Measurements from ENCODE around the gene NFASC. TPM values are rescaled to one million over a fixed set of nuclear protein-coding genes. Genes with fewer than 3 reads are reported as not detected.

The NFASC gene
- polyA plus RNA-seq, 4 donors, result 0.22 to 5.8 (median 3.0) TPM

GRCh38 chr1:204928671-204929486 is 58.2 kb downstream of the NFASC start:
- WGBS, 3 donors, result 74 to 79% (median 78%) methylated on average over 8 of the region's 8 CpGs
- FAIRE-seq (no peak), DNase-seq (no peak)
- Histone ChIP-seq H3K27ac (ENCODE audit: low read depth in 1 of 3, low read length in 2 of 3) (no peak overlapping the region), H3K4me1 (ENCODE audit: control insufficient read depth in 3 of 3, insufficient read depth in 2 of 3, low read depth in 1 of 3, low read length in 2 of 3) (no peaks in the 10 kb centered on the region), H3K4me3 (ENCODE audit: low read depth in 1 of 3, low read length in 3 of 3) (no peak overlapping the region), H3K27me3 (ENCODE audit: control insufficient read depth in 3 of 3, insufficient read depth in 3 of 3, low read length in 3 of 3) (peaks cover 0 to 4% (median 0%) of the 10 kb centered on the region in 3 donors), H3K36me3 (ENCODE audit: control insufficient read depth in 3 of 3, insufficient read depth in 2 of 3, low read depth in 1 of 3, low read length in 3 of 3) (no peaks in the 10 kb centered on the region), H3K9me3 (ENCODE audit: control insufficient read depth in 2 of 2, insufficient read depth in 1 of 2, low read depth in 1 of 2, low read length in 1 of 2) (no peaks in the 10 kb centered on the region)

DNA sequence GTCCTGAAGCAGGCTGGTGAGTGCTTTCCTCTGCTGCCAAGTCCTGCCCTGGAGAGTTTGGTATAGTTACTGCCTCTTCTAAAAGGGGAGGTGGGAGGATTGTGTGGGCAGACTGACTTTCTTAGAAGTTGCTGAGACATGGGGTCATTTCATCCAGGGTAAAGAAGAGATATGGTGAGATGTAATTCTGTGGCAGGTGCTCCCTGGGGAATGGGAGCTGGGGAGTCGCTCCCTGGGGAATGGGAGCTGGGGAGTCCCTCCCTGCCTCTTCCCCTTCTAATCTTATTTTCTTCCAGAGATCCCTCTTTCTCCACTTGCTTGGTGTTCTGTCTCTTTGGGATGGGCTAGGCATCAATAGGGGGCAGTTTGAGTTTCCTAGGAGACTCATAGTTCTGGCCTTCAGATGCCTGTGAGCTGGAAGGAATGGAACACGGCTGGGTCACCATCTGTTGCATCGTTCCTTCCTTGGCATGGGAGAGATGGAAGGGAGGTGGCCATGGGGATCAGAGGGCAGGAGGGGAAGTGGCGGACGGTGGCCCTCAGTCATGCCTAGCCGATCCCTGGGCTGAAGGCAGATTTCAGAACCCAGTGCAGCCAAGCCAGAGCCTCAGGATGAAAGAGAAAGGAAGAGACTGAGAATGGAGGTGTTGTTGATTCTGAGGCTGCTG is 59.0 kb downstream of the NFASC start:
- no peaks in the 10 kb centered on the region for H3K4me1 ChIP-seq (ENCODE audit: control insufficient read depth in 3 of 3, insufficient read depth in 2 of 3, low read depth in 1 of 3, low read length in 2 of 3)
- H3K9me3 ChIP-seq (ENCODE audit: control insufficient read depth in 2 of 2, insufficient read depth in 1 of 2, low read depth in 1 of 2, low read length in 1 of 2), result no peaks in the 10 kb centered on the region
- FAIRE-seq (no peak), DNase-seq (no peak)
- no peaks in the 10 kb centered on the region for H3K36me3 ChIP-seq (ENCODE audit: control insufficient read depth in 3 of 3, insufficient read depth in 2 of 3, low read depth in 1 of 3, low read length in 3 of 3)
- 69 to 84% (median 78%) methylated on average over 6 of the region's 6 CpGs for WGBS, 3 donors
- no peak overlapping the region for H3K4me3 ChIP-seq (ENCODE audit: low read depth in 1 of 3, low read length in 3 of 3)
- H3K27ac ChIP-seq (ENCODE audit: low read depth in 1 of 3, low read length in 2 of 3), result no peak overlapping the region
- H3K27me3 ChIP-seq (ENCODE audit: control insufficient read depth in 3 of 3, insufficient read depth in 3 of 3, low read length in 3 of 3), result peaks cover 0 to 4% (median 0%) of the 10 kb centered on the region in 3 donors

DNA sequence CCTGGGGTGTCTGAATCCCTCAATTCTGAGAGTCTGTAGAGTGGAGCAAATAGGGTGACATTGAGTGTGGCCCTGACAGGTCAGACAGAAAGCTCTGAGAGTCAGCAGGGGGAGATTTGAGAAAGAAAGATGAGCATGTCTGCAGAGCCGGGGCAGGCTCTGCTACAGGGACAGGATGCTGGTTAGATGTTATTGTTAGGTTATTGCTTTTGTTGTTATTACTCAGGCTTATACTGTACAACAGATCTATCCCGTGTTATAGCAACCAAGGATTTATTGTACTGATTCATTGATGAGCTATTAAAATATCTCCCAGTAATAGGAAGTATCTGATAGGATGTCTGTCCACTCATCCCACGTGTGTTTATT is 59.5 kb downstream of the NFASC start:
- no peak for DNase-seq
- WGBS, 3 donors, result 62 to 76% (median 63%) methylated on average over 3 of the region's 3 CpGs
- H3K4me1 ChIP-seq (ENCODE audit: control insufficient read depth in 3 of 3, insufficient read depth in 2 of 3, low read depth in 1 of 3, low read length in 2 of 3), result no peaks in the 10 kb centered on the region
- H3K9me3 ChIP-seq (ENCODE audit: control insufficient read depth in 2 of 2, insufficient read depth in 1 of 2, low read depth in 1 of 2, low read length in 1 of 2), result no peaks in the 10 kb centered on the region
- no peaks in the 10 kb centered on the region for H3K36me3 ChIP-seq (ENCODE audit: control insufficient read depth in 3 of 3, insufficient read depth in 2 of 3, low read depth in 1 of 3, low read length in 3 of 3)
- FAIRE-seq, result no peak
- H3K4me3 ChIP-seq (ENCODE audit: low read depth in 1 of 3, low read length in 3 of 3), result no peak overlapping the region
- no peak overlapping the region for H3K27ac ChIP-seq (ENCODE audit: low read depth in 1 of 3, low read length in 2 of 3)
- peaks cover 0 to 4% (median 0%) of the 10 kb centered on the region in 3 donors for H3K27me3 ChIP-seq (ENCODE audit: control insufficient read depth in 3 of 3, insufficient read depth in 3 of 3, low read length in 3 of 3)

- 67 to 92% (median 71%) methylated on average over 1 of the region's 1 CpG for WGBS, 3 donors
- no peak overlapping the region for H3K27ac ChIP-seq (ENCODE audit: low read depth in 1 of 3, low read length in 2 of 3)
- no peaks in the 10 kb centered on the region for H3K9me3 ChIP-seq (ENCODE audit: control insufficient read depth in 2 of 2, insufficient read depth in 1 of 2, low read depth in 1 of 2, low read length in 1 of 2)
- FAIRE-seq (no peak), DNase-seq (no peak)
- no peaks in the 10 kb centered on the region for H3K4me1 ChIP-seq (ENCODE audit: control insufficient read depth in 3 of 3, insufficient read depth in 2 of 3, low read depth in 1 of 3, low read length in 2 of 3)
- no peaks in the 10 kb centered on the region for H3K36me3 ChIP-seq (ENCODE audit: control insufficient read depth in 3 of 3, insufficient read depth in 2 of 3, low read depth in 1 of 3, low read length in 3 of 3)
- no peak overlapping the region for H3K4me3 ChIP-seq (ENCODE audit: low read depth in 1 of 3, low read length in 3 of 3)
- peaks cover 0 to 4% (median 0%) of the 10 kb centered on the region in 3 donors for H3K27me3 ChIP-seq (ENCODE audit: control insufficient read depth in 3 of 3, insufficient read depth in 3 of 3, low read length in 3 of 3)
These were observed 60.7 kb downstream of the NFASC start for GRCh38 chr1:204931313-204931712.

DNA sequence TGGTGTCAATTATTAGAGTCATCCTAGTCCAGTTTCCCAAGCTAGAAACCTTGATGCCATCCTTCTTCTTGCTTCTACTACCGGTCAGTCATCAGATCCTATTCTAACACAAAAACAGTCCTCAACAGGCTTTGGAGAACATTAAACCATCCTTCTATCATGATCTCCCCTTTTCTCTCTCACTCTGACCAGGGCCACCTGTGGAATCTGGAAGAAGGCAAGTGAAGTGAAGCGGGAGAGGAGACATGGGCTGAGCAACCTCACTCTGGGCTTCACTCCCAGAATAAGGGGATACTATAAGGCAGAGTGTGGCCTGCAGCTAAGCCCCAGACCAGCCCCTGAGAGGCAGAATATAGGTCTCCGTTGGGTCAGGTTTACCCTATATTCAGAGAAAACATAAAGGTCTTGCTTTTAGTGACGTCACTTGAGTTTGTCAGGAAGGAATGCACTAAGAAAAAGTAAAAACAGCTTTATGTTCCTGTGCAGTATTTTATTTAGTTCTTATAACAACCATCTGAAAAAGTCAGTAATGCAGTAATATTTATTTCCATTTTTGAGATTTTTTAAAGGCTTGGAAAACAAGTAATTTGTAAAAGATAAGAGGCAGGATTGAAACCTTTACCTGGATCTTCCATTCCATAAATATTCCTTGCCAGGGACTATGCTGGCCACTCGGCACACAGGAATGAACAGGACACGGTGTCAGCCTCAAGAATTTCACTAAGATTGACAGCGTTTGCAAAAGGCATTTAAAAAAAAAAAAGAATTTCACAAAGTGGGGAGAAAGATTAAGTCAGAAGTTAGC is 61.3 kb downstream of the NFASC start:
- 74 to 84% (median 84%) methylated on average over 7 of the region's 7 CpGs for WGBS, 3 donors
- no peak for FAIRE-seq
- Histone ChIP-seq H3K27ac (ENCODE audit: low read depth in 1 of 3, low read length in 2 of 3) (no peak overlapping the region), H3K9me3 (ENCODE audit: control insufficient read depth in 2 of 2, insufficient read depth in 1 of 2, low read depth in 1 of 2, low read length in 1 of 2) (no peaks in the 10 kb centered on the region), H3K4me3 (ENCODE audit: low read depth in 1 of 3, low read length in 3 of 3) (no peak overlapping the region), H3K4me1 (ENCODE audit: control insufficient read depth in 3 of 3, insufficient read depth in 2 of 3, low read depth in 1 of 3, low read length in 2 of 3) (no peaks in the 10 kb centered on the region), H3K36me3 (ENCODE audit: control insufficient read depth in 3 of 3, insufficient read depth in 2 of 3, low read depth in 1 of 3, low read length in 3 of 3) (no peaks in the 10 kb centered on the region), H3K27me3 (ENCODE audit: control insufficient read depth in 3 of 3, insufficient read depth in 3 of 3, low read length in 3 of 3) (peaks cover 0 to 4% (median 0%) of the 10 kb centered on the region in 3 donors)
- no peak for DNase-seq

- no peak overlapping the region for H3K4me3 ChIP-seq (ENCODE audit: low read depth in 1 of 3, low read length in 3 of 3)
- FAIRE-seq (no peak), DNase-seq (no peak)
- H3K9me3 ChIP-seq (ENCODE audit: control insufficient read depth in 2 of 2, insufficient read depth in 1 of 2, low read depth in 1 of 2, low read length in 1 of 2), result no peaks in the 10 kb centered on the region
- no peak overlapping the region for H3K27ac ChIP-seq (ENCODE audit: low read depth in 1 of 3, low read length in 2 of 3)
- 45 to 66% (median 65%) methylated on average over 7 of the region's 7 CpGs for WGBS, 3 donors
- no peaks in the 10 kb centered on the region for H3K36me3 ChIP-seq (ENCODE audit: control insufficient read depth in 3 of 3, insufficient read depth in 2 of 3, low read depth in 1 of 3, low read length in 3 of 3)
- H3K27me3 ChIP-seq (ENCODE audit: control insufficient read depth in 3 of 3, insufficient read depth in 3 of 3, low read length in 3 of 3), result peaks cover 0 to 4% (median 0%) of the 10 kb centered on the region in 3 donors
- no peaks in the 10 kb centered on the region for H3K4me1 ChIP-seq (ENCODE audit: control insufficient read depth in 3 of 3, insufficient read depth in 2 of 3, low read depth in 1 of 3, low read length in 2 of 3)
These were observed 61.9 kb downstream of the NFASC start for GRCh38 chr1:204932573-204932909.

- Histone ChIP-seq H3K4me3 (ENCODE audit: low read depth in 1 of 3, low read length in 3 of 3) (no peak overlapping the region), H3K36me3 (ENCODE audit: control insufficient read depth in 3 of 3, insufficient read depth in 2 of 3, low read depth in 1 of 3, low read length in 3 of 3) (no peaks in the 10 kb centered on the region), H3K9me3 (ENCODE audit: control insufficient read depth in 2 of 2, insufficient read depth in 1 of 2, low read depth in 1 of 2, low read length in 1 of 2) (no peaks in the 10 kb centered on the region), H3K27me3 (ENCODE audit: control insufficient read depth in 3 of 3, insufficient read depth in 3 of 3, low read length in 3 of 3) (peaks cover 0 to 2% (median 0%) of the 10 kb centered on the region in 3 donors), H3K27ac (ENCODE audit: low read depth in 1 of 3, low read length in 2 of 3) (no peak overlapping the region), H3K4me1 (ENCODE audit: control insufficient read depth in 3 of 3, insufficient read depth in 2 of 3, low read depth in 1 of 3, low read length in 2 of 3) (no peaks in the 10 kb centered on the region)
- DNase-seq, result no peak
- WGBS, 3 donors, result 56 to 76% (median 75%) methylated on average over 3 of the region's 3 CpGs
- FAIRE-seq, result no peak
These were observed 64.5 kb downstream of the NFASC start for GRCh38 chr1:204935155-204935554.

GRCh38 chr1:204936765-204937164 is 66.1 kb downstream of the NFASC start:
- DNase-seq, result no peak
- Histone ChIP-seq H3K36me3 (ENCODE audit: control insufficient read depth in 3 of 3, insufficient read depth in 2 of 3, low read depth in 1 of 3, low read length in 3 of 3) (no peaks in the 10 kb centered on the region), H3K4me1 (ENCODE audit: control insufficient read depth in 3 of 3, insufficient read depth in 2 of 3, low read depth in 1 of 3, low read length in 2 of 3) (no peaks in the 10 kb centered on the region), H3K27ac (ENCODE audit: low read depth in 1 of 3, low read length in 2 of 3) (no peak overlapping the region), H3K9me3 (ENCODE audit: control insufficient read depth in 2 of 2, insufficient read depth in 1 of 2, low read depth in 1 of 2, low read length in 1 of 2) (no peaks in the 10 kb centered on the region), H3K27me3 (ENCODE audit: control insufficient read depth in 3 of 3, insufficient read depth in 3 of 3, low read length in 3 of 3) (peaks cover 0 to 2% (median 0%) of the 10 kb centered on the region in 3 donors), H3K4me3 (ENCODE audit: low read depth in 1 of 3, low read length in 3 of 3) (no peak overlapping the region)
- 64 to 69% (median 66%) methylated on average over 4 of the region's 4 CpGs for WGBS, 3 donors
- FAIRE-seq, result no peak
